Stimulated activated CD4-positive, alpha-beta T cell treated with anti-CD3 and anti-CD28 coated beads, Interleukin-1b, Interleukin-23, amount 100 ng/mL, for 1 hour (primary cell): Measurements from ENCODE around the gene LILRA6.
"Not testable (repeated sequence)": the region's sequence is repeated elsewhere in the genome, so short reads cannot be mapped to it uniquely, and the experiment has no call there.

Experiments
- DNase-seq, 2 donors: peaks; one replicate each; pipeline ENCODE4 v3.0.0-alpha.2; 2020; ENCODE audit warnings: low read depth in 2 of 2

LILRA6 gene

DNA sequence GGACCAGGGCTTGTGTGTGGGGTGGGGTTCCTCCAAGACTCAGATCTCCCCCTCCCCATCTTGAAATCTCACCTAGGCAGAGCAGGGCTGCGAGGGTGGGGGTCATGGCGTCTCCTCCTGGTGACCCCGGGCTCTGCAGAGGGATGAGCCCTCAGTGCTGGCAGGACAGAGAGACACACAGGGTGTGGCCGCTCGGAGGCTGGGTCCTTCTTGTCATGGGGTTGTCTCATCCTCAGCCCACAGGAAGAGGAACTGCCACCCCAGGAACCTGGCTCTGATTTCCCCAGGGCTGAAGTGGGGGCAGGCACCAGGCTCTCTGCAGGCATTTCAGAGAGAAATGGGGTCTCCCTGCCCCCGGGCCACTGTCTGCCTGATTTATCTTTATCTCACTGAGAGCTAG lies at the start of gene LILRA6:
Gene LILRA6, minus strand, starts transcription at position 145 of the 400 bp plus-strand sequence.
- not testable (repeated sequence) for DNase-seq

GRCh38 chr19:54289160-54289559 lies 46.6 kb upstream of the LILRA6 start:
- DNase-seq = not testable (repeated sequence)

DNA sequence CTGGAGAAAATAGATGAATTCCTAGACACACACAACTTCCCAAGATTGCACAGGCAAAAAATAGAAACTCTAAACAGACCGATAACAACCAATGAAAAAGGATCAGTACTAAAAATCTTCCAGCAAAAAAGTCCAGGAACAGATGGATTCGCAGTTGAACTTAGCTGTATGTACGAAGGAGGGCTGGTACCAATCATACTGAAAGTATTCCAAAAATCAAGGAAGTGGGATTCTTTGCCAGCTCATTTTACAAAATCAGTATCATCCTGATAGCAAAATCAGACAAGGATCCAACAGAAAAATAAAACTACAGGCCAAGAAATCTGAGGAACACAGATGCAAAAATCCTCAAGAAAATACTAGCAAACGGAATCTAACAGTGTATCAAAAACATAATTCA lies 44.9 kb upstream of the LILRA6 start:
- DNase-seq = no peak

DNA sequence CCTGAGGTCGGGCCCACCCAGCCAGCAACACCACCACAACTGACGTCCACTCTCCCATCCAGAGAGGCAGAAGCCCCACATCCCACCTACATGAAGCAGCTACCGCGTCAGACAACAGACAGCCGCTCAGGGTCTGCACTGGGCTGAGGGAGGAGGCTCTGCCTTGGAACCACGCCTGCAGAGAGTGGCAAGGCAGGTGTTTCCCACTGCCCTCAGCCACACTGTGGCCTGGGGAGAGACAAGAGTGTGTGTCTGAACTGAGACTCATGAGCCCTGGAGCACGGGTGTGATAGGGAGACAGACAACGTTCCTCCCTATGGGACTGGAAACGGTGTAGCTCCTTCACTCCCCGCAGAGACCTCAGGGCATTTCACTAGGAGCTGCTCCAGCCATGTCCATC lies 43.7 kb upstream of the LILRA6 start:
- DNase-seq = not testable (repeated sequence)

GRCh38 chr19:54285427-54286056 lies 43.0 kb upstream of the LILRA6 start:
- DNase-seq = not testable (repeated sequence)

DNA sequence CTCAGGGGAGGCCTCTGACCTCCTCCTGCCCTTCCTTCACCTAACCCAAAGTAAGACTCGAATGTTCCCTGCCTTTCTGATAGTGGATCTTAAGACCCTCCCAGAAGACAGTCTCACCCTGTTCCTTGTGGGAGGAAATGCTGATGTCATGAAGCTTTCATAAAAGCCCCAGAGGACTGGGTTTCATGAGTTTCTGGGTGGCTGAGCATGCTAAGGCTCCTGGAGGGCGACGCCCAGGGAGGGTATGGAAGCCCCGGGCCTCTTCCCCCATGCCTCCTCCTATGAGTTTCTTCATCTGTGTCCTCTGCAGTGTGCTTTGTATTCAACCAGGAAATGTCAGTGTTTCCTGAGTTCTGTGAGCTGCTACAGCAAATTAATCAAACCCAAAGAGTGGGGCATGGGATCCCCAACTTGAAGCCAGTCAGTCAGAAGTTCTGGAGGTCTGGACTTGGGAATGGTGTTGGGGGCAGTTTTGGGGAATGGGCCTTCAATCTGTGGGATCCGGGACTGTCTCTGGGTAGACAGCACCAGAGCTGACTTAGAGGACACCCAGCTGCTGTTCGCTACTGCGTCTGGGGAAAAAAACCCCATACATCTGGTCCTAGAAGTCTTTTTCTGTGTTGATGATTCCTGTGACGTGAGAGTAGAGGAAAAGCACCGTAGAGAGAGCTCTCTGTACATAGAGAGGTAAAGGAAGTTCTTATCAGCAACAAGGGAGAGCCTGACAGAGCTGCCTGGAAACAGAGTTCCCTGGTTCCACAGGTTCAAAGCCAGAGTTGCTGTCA lies 40.3 kb upstream of the LILRA6 start:
- no peak for DNase-seq

GRCh38 chr19:54281729-54282075 lies 39.1 kb upstream of the LILRA6 start:
- DNase-seq = not testable (repeated sequence)

GRCh38 chr19:54281007-54281728 lies 38.6 kb upstream of the LILRA6 start, which contains the start of gene LILRB2:
TSS of gene LILRB2 (minus strand) at chr19:54281110. CDS start at chr19:54280496, 614 bp downstream.
- no peak for DNase-seq

- not testable (repeated sequence) for DNase-seq
Measured at GRCh38 chr19:54280441-54280840, 37.9 kb upstream of the LILRA6 start.

GRCh38 chr19:54280025-54280424 lies 37.4 kb upstream of the LILRA6 start:
- DNase-seq = not testable (repeated sequence)

- DNase-seq = no peak
Measured at GRCh38 chr19:54279406-54279962, 36.9 kb upstream of the LILRA6 start.

GRCh38 chr19:54278571-54279195 lies 36.1 kb upstream of the LILRA6 start:
- DNase-seq = not testable (repeated sequence)

DNA sequence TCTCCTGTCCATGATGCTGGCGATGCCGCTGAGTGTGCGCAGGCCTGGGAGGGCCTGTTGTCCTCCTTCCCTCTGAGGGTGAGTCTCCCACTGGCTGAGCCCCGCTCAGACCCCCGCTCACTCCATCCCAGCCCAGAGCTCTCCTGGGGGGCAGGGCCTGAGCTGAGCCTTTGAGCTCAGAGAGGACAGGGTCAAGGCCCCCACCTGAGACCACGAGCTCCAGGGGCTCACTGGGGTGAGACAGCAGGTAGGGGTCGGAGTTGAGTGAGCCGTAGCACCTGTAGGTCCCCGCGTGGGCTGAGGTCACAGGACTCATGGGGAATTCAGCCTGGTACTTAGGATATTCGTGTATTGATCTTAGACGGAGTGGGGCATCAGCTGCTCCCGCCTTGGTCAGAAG lies 35.5 kb upstream of the LILRA6 start:
- not testable (repeated sequence) for DNase-seq

GRCh38 chr19:54277111-54277615 lies 34.6 kb upstream of the LILRA6 start:
- DNase-seq = not testable (repeated sequence)

DNA sequence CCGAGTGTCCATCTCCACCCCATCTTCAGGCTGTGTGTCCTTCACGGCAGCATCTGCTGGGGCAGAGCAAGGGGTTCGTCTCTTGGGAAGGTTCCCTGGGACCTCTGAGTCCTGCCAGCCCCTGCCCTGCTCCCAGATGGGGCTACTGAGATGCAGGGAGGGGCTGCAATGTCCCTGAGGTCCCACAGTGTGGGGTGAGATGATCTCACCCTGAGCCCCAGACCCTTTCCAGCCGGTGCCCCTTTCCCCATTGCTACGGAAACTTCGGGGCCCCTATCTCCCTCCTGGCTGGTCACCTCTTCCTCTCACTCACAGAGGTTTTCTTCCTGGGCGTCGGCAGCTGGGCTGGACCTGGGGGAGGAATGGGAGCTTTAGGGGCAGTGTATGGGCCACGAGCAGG lies 33.4 kb upstream of the LILRA6 start:
- DNase-seq = no peak

- not testable (repeated sequence) for DNase-seq
Measured at GRCh38 chr19:54274516-54274915, 31.9 kb upstream of the LILRA6 start.

- no peak for DNase-seq
Measured at GRCh38 chr19:54273821-54274220, 31.2 kb upstream of the LILRA6 start.

GRCh38 chr19:54272181-54272580 lies 29.6 kb upstream of the LILRA6 start:
- not testable (repeated sequence) for DNase-seq

DNA sequence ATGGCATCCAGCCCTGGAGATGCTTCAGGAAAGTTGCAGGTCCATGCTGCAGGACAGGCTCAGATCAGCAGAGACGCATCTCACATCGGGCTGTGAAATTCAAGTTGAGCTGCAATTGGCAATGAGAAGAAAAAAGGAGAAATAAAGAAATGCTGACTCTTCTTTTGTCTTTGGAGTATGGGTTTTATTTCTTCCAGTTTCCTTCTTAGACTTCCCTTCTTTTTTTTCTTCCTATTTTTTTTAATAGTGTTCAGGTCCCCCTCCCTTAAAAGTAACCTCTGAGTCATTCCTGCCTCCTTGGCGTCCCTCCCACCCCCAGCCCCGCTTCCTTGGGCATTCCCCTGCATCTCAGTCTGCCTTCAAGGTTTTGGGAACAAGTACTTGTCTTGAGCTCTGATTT lies 29.0 kb upstream of the LILRA6 start:
- DNase-seq = not testable (repeated sequence)

GRCh38 chr19:54271106-54271505 lies 28.5 kb upstream of the LILRA6 start:
- DNase-seq = no peak

DNA sequence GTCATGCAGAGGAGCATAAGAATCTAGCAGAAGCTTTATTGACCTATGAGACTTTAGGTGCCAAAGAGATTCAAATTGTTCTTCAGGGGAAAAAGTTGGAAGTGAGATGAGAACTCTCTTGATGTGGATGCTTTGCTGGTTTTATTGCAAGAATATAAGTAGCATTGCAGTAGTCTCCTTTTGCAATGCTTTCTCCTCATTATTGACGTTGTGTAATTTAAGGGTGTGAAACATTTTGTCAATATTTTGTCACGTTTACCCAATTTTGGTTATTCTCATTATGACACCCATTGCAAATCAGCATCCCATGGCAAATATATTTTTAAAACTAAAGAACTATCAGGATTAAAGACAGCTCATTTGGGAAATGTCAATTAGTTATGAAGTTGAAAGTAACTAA lies 26.3 kb upstream of the LILRA6 start:
- DNase-seq = no peak
